Umbilical cord (tissue), 2 donors: ENCODE results near the gene SDK1. TPM values are rescaled to one million over a fixed set of nuclear protein-coding genes. Genes with fewer than 3 reads are reported as not detected.
A peak's percentile ranks its signal among the peaks of the same experiment; 100 is the strongest.
"Not testable (repeated sequence)": the region's sequence is repeated elsewhere in the genome, so short reads cannot be mapped to it uniquely, and the experiment has no call there.

Experiments used
- DNase-seq: peaks from one replicate; pipeline ENCODE4 v3.0.0-alpha.2; 2015; ENCODE audit warnings: low spot score
- total RNA-seq: library from RNA; depleted of rRNA; stranded (reverse); fragments of >200 nt; gene quantifications from one replicate; pipeline ENCODE4 v1.2.3, GENCODE V29; 2014; ENCODE audit warnings: low replicate concordance; ENCODE audit not compliant: insufficient read depth

SDK1 gene
- total RNA-seq, 1 donor from 2014 or later = 7.9 TPM

- DNase-seq = peak; percentile 79
These were observed 913.5 kb downstream of the SDK1 start for GRCh38 chr7:4214291-4215155.

- DNase-seq = no peak
These were observed 914.2 kb downstream of the SDK1 start for GRCh38 chr7:4215176-4215720.

- DNase-seq = peak; percentile 63
These were observed 915.0 kb downstream of the SDK1 start for GRCh38 chr7:4216016-4216415.

GRCh38 chr7:4217126-4217660 lies 916.1 kb downstream of the SDK1 start:
- DNase-seq = not testable (repeated sequence)

GRCh38 chr7:4218481-4218880 lies 917.4 kb downstream of the SDK1 start:
- no peak for DNase-seq

- DNase-seq = no peak
These were observed 919.0 kb downstream of the SDK1 start for GRCh38 chr7:4220011-4220410.

- no peak for DNase-seq
These were observed 920.0 kb downstream of the SDK1 start for GRCh38 chr7:4221043-4221442.

- no peak for DNase-seq
These were observed 921.6 kb downstream of the SDK1 start for GRCh38 chr7:4222676-4223075.

GRCh38 chr7:4225361-4225771 lies 924.3 kb downstream of the SDK1 start:
- no peak for DNase-seq

GRCh38 chr7:4225881-4226523 lies 925.0 kb downstream of the SDK1 start:
- no peak for DNase-seq

GRCh38 chr7:4226524-4226882 lies 925.5 kb downstream of the SDK1 start:
- DNase-seq = no peak

- peak; percentile 28 for DNase-seq
These were observed 926.3 kb downstream of the SDK1 start for GRCh38 chr7:4227105-4228010.

- DNase-seq = no peak
These were observed 929.3 kb downstream of the SDK1 start for GRCh38 chr7:4230352-4230751.

GRCh38 chr7:4233146-4233545 lies 932.1 kb downstream of the SDK1 start:
- no peak for DNase-seq

- no peak for DNase-seq
These were observed 932.8 kb downstream of the SDK1 start for GRCh38 chr7:4233621-4234497.

- DNase-seq = no peak
These were observed 933.4 kb downstream of the SDK1 start for GRCh38 chr7:4234498-4234855.

- DNase-seq = no peak
These were observed 933.8 kb downstream of the SDK1 start for GRCh38 chr7:4234886-4235285.

- DNase-seq = no peak
These were observed 934.5 kb downstream of the SDK1 start for GRCh38 chr7:4235596-4235995.

- DNase-seq = no peak
These were observed 935.3 kb downstream of the SDK1 start for GRCh38 chr7:4236389-4236788.

GRCh38 chr7:4236873-4237272 lies 935.8 kb downstream of the SDK1 start:
- not testable (repeated sequence) for DNase-seq
